ENCODE data around the gene N4BP2L2. TPM values are rescaled to one million over a fixed set of nuclear protein-coding genes. Genes with fewer than 3 reads are reported as not detected.
A peak's percentile ranks its signal among the peaks of the same experiment; 100 is the strongest.

N4BP2L2 gene
- total RNA-seq, 1 experiment from 2014 or later = 26.6 TPM

DNA sequence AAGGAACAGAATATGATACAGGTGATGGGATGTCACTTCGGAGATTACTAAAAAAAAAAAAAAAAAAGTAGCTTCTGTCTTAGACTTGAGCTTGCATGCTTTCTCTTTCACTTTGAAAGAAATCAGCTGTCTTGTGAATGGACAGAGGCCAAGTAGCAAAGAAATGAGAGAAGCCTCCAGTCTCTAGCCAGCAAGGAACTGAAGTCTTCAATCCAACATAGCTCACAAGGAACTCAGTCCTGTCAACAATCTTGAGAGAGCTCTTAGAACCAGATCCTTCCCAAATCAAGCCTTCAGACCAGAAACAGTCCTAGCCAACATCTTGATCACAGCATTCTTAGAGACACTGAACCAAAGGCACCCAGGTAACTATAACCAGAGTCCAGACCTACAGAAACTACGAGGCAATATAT lies 7.7 kb downstream of the N4BP2L2 start:
- peak; percentile 13 for DNase-seq (ENCODE audit: low spot score)

DNA sequence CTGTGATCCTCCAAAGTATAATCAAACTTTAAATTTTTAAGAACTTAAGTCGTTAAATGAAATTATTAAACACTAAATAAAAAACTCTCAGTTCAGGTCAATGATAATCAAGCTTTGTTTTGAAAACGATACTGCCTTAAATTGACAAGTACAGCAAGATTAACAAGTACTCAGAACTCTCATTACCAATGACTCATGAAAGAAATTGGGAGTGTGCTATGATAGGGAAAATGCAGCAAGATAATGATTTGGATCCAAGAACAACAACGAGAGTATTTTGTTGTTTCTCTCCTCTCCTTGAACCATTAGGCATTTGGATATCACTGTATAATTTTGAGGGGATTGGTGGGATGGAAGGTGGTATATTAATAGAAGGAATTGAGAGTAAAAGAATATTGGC lies 10.2 kb downstream of the N4BP2L2 start:
- no peak for DNase-seq (ENCODE audit: low spot score)

- no peak for DNase-seq (ENCODE audit: low spot score)
Measured at GRCh38 chr13:32527151-32527550, 11.4 kb downstream of the N4BP2L2 start.

GRCh38 chr13:32525766-32526165 lies 12.8 kb downstream of the N4BP2L2 start:
- DNase-seq (ENCODE audit: low spot score) = no peak

- DNase-seq (ENCODE audit: low spot score) = no peak
Measured at GRCh38 chr13:32515246-32515645, 23.3 kb downstream of the N4BP2L2 start.

DNA sequence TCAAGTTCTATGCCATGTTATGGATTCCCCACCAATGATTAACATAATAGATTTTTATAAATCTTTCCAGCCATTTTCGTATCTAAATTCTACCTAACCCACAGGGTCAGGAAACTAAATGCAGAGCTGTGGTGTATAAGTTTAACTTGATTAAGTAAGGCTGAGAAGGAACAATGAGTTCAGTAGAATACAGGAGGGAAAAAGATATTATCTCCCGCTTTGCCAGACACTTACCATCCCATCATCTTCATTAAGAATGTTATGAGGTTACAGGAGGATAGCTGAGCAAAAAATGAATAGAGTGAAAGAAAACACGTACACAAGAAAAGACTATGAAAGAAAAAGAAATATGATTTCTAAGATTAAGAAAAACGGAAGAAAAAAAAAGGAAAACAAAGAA lies 27.1 kb downstream of the N4BP2L2 start:
- no peak for DNase-seq (ENCODE audit: low spot score)

- no peak for DNase-seq (ENCODE audit: low spot score)
Measured at GRCh38 chr13:32504876-32505275, 33.7 kb downstream of the N4BP2L2 start.

- DNase-seq (ENCODE audit: low spot score) = no peak
Measured at GRCh38 chr13:32504263-32504662, 34.3 kb downstream of the N4BP2L2 start.

DNA sequence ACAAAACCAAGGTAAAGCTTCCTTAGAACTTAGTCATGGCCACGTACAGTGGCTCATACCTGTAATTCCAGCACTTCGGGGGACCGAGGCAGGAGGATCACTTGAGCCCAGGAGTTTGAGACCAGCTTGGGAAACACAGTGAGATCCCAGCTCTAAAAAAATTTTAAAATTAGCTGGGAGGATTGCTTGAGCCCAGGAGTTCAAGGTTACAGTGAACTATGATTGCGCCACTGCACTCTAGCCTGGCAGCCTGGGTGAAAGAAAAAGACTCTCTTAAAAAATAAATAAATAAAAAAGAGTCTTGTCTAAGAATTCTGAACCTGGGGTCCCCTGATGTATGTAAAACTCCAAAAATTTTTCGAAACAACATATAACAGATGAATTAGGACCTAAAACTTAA lies 34.9 kb downstream of the N4BP2L2 start:
- no peak for DNase-seq (ENCODE audit: low spot score)

DNA sequence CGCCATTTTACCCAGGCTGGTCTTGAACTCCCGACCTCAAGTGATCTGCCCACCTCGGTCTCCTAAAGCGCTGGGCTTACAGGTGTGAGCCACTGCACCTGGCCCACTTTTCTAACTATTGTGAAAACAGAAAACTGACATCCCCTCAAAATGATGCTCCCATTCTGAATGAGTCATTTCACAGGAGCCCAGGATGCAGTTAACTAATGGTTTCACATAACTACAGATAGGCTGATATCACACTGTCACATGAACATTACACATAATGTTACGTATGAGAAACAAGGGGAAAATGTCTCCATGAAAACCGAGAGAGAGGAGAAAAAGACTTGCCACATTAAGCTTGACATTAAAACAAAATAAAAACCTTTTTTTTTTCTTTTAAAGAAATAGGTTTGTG lies 37.5 kb downstream of the N4BP2L2 start:
- no peak for DNase-seq (ENCODE audit: low spot score)

GRCh38 chr13:32499538-32500210 lies 38.9 kb downstream of the N4BP2L2 start:
- no peak for DNase-seq (ENCODE audit: low spot score)

DNA sequence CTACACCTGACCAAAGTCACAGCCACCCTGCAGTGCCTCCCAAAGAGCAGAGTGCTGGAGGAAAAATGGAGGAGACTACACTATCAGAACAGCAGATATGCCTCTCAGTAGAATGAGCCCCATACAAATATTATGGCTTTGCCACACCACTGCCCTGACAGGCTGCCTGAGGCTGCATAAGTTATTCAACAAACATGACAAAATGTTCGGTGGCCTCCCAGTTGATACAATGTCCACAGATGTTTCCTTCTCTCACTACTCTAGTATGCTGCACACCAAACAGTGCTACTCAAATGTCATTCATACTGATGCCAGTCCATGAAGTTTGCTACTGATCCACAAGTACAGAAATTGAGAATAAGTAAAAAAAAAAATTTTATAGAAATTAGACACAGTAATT lies 41.0 kb downstream of the N4BP2L2 start:
- no peak for DNase-seq (ENCODE audit: low spot score)

- DNase-seq (ENCODE audit: low spot score) = no peak
Measured at GRCh38 chr13:32496599-32497160, 41.9 kb downstream of the N4BP2L2 start.

DNA sequence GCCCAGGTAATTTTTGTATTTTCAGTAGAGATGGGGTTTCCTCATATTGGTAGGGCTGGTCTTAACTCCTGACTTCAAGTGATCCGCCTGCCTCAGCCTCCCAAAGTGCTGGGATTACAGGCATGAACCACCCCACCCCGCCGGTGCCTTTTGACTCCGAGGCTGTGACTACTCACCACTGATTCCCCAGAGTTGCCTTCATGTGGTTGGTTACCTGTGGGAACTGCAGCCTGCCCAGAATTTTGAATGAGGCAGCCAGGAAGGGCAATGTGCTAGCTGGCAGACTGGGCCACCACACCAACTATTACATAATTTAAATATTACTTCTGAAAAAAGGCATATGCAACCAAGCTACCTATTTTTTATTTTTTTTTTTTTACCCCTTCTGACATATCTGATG lies 42.8 kb downstream of the N4BP2L2 start:
- no peak for DNase-seq (ENCODE audit: low spot score)

- no peak for DNase-seq (ENCODE audit: low spot score)
Measured at GRCh38 chr13:32495429-32495828, 43.2 kb downstream of the N4BP2L2 start.

- no peak for DNase-seq (ENCODE audit: low spot score)
Measured at GRCh38 chr13:32491028-32491427, 47.6 kb downstream of the N4BP2L2 start.

- DNase-seq (ENCODE audit: low spot score) = no peak
Measured at GRCh38 chr13:32476892-32477291, 61.7 kb downstream of the N4BP2L2 start.

- DNase-seq (ENCODE audit: low spot score) = no peak
Measured at GRCh38 chr13:32476021-32476731, 62.4 kb downstream of the N4BP2L2 start.

GRCh38 chr13:32474999-32475792 lies 63.4 kb downstream of the N4BP2L2 start:
- no peak for DNase-seq (ENCODE audit: low spot score)

DNA sequence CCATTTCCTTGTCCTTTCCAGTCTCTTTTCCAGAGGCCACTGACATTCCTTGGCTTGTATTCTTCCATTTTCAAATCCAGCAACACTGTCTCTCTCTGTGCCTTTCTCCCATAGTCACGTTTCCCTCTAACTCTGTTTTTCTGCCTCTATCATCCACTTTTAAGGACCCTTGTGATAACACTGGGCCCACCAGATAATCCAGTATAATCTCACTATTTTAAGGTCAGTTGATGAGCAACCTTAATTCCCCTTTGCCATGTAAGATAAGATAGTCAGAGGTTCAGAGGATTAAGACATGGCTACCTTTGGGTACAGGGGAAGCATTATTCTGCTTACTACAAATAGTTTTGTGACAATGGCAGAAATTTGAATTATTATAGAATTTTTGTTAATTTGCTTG lies 64.9 kb downstream of the N4BP2L2 start:
- no peak for DNase-seq (ENCODE audit: low spot score)

GRCh38 chr13:32472194-32472621 lies 66.4 kb downstream of the N4BP2L2 start:
- no peak for DNase-seq (ENCODE audit: low spot score)

- no peak for DNase-seq (ENCODE audit: low spot score)
Measured at GRCh38 chr13:32471187-32471922, 67.2 kb downstream of the N4BP2L2 start.

Measured in H4 (cell line).